Measurements from ENCODE around the gene RASD2. TPM values are rescaled to one million over a fixed set of nuclear protein-coding genes. Genes with fewer than 3 reads are reported as not detected.

RASD2 gene
- total and polyA plus RNA-seq, 10 donors: 0.04 to 0.44 (median 0.17) TPM; not detected in 3

DNA sequence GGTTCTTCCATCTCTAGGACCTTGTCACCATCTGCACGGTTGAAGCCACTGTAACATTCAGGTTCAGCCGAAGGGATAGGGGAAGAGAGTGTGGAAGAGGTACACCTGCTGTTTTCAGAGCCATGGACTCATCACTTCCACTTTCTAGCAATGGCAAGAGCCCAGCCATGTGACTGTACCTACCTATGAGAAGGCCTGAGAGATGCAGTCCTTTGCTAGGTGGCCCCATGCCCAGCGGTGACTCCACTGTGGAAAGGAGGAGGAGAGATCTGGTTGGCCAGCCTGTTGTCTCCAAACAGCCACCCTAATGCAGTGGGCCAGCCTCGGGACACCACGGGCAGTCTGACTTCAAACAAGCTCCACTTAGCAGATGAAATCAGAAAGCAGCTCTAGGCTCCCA lies 16.0 kb downstream of the RASD2 start:
- H3K4me1 ChIP-seq: peaks cover 0 to 8% (median 4%) of the 10 kb centered on the region in 6 donors
- no peak for DNase-seq
- H3K9me3 ChIP-seq: no peaks in the 10 kb centered on the region
- H3K27ac ChIP-seq: no peak overlapping the region
- WGBS, 5 donors: 81 to 93% (median 91%) methylated on average over 3 to 5 of the region's 5 CpGs
- intact Hi-C loops (cut with DNase I; ENCODE audit: low total_unique reads): no loop called here
- no peaks in the 10 kb centered on the region for H3K36me3 ChIP-seq
- H3K27me3 ChIP-seq (replicated peaks in 1 of 7): peaks cover 0 to 51% (median 0%) of the 10 kb centered on the region in 7 donors
- no peak for TF ChIP-seq POLR2A (IDR thresholded peaks at IDR 0.05)
- TF ChIP-seq, protein P1, sequence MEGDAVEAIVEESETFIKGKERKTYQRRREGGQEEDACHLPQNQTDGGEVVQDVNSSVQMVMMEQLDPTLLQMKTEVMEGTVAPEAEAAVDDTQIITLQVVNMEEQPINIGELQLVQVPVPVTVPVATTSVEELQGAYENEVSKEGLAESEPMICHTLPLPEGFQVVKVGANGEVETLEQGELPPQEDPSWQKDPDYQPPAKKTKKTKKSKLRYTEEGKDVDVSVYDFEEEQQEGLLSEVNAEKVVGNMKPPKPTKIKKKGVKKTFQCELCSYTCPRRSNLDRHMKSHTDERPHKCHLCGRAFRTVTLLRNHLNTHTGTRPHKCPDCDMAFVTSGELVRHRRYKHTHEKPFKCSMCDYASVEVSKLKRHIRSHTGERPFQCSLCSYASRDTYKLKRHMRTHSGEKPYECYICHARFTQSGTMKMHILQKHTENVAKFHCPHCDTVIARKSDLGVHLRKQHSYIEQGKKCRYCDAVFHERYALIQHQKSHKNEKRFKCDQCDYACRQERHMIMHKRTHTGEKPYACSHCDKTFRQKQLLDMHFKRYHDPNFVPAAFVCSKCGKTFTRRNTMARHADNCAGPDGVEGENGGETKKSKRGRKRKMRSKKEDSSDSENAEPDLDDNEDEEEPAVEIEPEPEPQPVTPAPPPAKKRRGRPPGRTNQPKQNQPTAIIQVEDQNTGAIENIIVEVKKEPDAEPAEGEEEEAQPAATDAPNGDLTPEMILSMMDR (IDR thresholded peaks at IDR 0.05 in 8 of 11, conservative IDR thresholded peaks at IDR 0.05 in 3 of 11): no peak
- TF ChIP-seq POLR2AphosphoS5 (IDR thresholded peaks at IDR 0.05): no peak
- no peak overlapping the region for H3K4me3 ChIP-seq

GRCh38 chr22:35558031-35558430 lies 17.4 kb downstream of the RASD2 start:
- H3K27ac ChIP-seq: no peak overlapping the region
- H3K36me3 ChIP-seq: no peaks in the 10 kb centered on the region
- no peak overlapping the region for H3K4me3 ChIP-seq
- no peaks in the 10 kb centered on the region for H3K9me3 ChIP-seq
- peaks cover 0 to under 1% (median 0%) of the 10 kb centered on the region in 6 donors for H3K4me1 ChIP-seq
- TF ChIP-seq POLR2AphosphoS5 (IDR thresholded peaks at IDR 0.05) (no peak), POLR2A (IDR thresholded peaks at IDR 0.05) (no peak)
- TF ChIP-seq, protein P1 (IDR thresholded peaks at IDR 0.05 in 8 of 11, conservative IDR thresholded peaks at IDR 0.05 in 3 of 11): no peak
- no peak for DNase-seq
- H3K27me3 ChIP-seq (replicated peaks in 1 of 7): peaks cover 0 to 54% (median 0%) of the 10 kb centered on the region in 7 donors
- WGBS, 5 donors: 53 to 72% (median 62%) methylated on average over 5 of the region's 5 CpGs
- intact Hi-C loops (cut with DNase I; ENCODE audit: low total_unique reads): no loop called here

DNA sequence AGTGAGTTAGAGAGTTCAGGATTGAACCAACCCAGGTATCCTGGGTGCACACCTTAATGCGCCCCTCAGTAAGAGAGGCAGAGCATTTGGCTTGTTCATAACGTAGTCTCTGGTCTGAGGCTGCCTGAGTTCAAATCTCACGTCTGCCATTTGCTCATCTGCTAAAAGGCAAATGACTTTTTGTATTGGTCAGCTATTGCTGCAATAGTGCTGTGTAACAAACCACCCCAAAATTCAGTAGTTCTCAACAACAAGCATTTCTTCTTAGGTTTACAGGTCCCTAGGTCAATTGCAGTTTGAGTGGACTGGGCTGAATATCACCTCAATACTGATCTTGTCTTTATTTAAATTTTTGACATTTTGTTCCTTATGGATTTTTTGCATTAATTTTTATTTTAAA lies 18.1 kb downstream of the RASD2 start:
- peaks cover 0 to 47% (median 0%) of the 10 kb centered on the region in 7 donors for H3K27me3 ChIP-seq (replicated peaks in 1 of 7)
- TF ChIP-seq, protein P1 (IDR thresholded peaks at IDR 0.05 in 8 of 11, conservative IDR thresholded peaks at IDR 0.05 in 3 of 11): no peak
- TF ChIP-seq POLR2AphosphoS5 (IDR thresholded peaks at IDR 0.05) (no peak), POLR2A (IDR thresholded peaks at IDR 0.05) (no peak)
- no peaks in the 10 kb centered on the region for H3K36me3 ChIP-seq
- WGBS, 5 donors: 67 to 96% (median 89%) methylated on average over 3 of the region's 3 CpGs
- H3K4me3 ChIP-seq: no peak overlapping the region
- intact Hi-C loops (cut with DNase I; ENCODE audit: low total_unique reads): no loop called here
- H3K27ac ChIP-seq: no peak overlapping the region
- no peak for DNase-seq
- no peaks in the 10 kb centered on the region for H3K9me3 ChIP-seq
- H3K4me1 ChIP-seq: no peaks in the 10 kb centered on the region

DNA sequence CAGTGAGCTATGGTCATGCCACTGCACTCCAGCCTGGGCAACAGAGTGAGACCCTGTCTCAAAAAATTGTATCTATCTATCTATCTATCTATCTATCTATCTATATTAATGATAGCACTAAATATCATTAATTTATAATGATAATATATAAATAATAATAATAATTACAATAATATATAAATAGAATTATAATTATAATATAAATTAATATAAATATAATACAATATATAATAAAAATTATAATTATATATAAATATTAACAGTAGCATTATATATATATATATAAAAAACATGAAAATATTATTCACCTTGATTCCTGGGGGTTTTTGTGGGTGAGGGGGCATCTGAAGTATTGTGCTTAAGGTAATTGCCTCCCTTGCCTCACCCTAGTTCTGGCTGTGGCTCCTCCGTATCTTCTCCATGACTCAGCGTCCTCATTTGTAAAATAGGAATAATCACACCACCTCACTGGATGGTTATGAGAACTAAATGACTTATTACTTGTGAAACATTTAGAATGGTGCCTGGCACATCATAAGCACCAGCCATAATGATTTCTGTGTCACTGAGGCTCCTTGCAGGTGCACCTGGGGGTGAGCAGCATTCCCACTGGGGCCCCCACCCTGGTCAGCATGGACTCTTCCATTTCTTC lies 18.8 kb downstream of the RASD2 start:
- Histone ChIP-seq H3K27me3 (replicated peaks in 1 of 7) (peaks cover 0 to 40% (median 0%) of the 10 kb centered on the region in 7 donors), H3K27ac (no peak overlapping the region), H3K4me3 (no peak overlapping the region), H3K9me3 (no peaks in the 10 kb centered on the region), H3K36me3 (no peaks in the 10 kb centered on the region), H3K4me1 (no peaks in the 10 kb centered on the region)
- DNase-seq: no peak
- intact Hi-C loops (cut with DNase I; ENCODE audit: low total_unique reads): no loop called here
- TF ChIP-seq, protein P1 (IDR thresholded peaks at IDR 0.05 in 8 of 11, conservative IDR thresholded peaks at IDR 0.05 in 3 of 11): no peak
- no peak for TF ChIP-seq POLR2AphosphoS5 (IDR thresholded peaks at IDR 0.05)
- TF ChIP-seq POLR2A (IDR thresholded peaks at IDR 0.05): no peak
- 65 to 87% (median 80%) methylated on average over 2 of the region's 2 CpGs for WGBS, 5 donors
